ENCODE data around the gene SYPL1. TPM values are rescaled to one million over a fixed set of nuclear protein-coding genes. Genes with fewer than 3 reads are reported as not detected.

Gene SYPL1
- polyA plus RNA-seq, 3 donors = 40.4 to 53.5 (median 42.3) TPM

GRCh38 chr7:106045586-106045985 lies 66.5 kb downstream of the SYPL1 start:
- H3K27ac ChIP-seq (ENCODE audit: low read depth, low read length) = no peak overlapping the region
- WGBS, 3 donors = 73 to 78% (median 75%) methylated on average over 1 of the region's 1 CpG

- WGBS, 3 donors = 53 to 83% (median 81%) methylated on average over 2 of the region's 2 CpGs
- no peak overlapping the region for H3K27ac ChIP-seq (ENCODE audit: low read depth, low read length)
These were observed 67.0 kb downstream of the SYPL1 start for GRCh38 chr7:106045139-106045538.

- WGBS, 3 donors = 87 to 90% (median 89%) methylated on average over 4 of the region's 4 CpGs
- no peak overlapping the region for H3K27ac ChIP-seq (ENCODE audit: low read depth, low read length)
These were observed 69.9 kb downstream of the SYPL1 start for GRCh38 chr7:106042196-106042611.

- WGBS, 3 donors = 45 to 59% (median 53%) methylated on average over 6 of the region's 6 CpGs
- no peak overlapping the region for H3K27ac ChIP-seq (ENCODE audit: low read depth, low read length)
These were observed 70.9 kb downstream of the SYPL1 start for GRCh38 chr7:106041140-106041717.

Other genes starting within 250 kb of the SYPL1 start
- 1 to 10 TPM; 2.4 to 5.3 (median 3.7) TPM for gene ATXN7L1, start 235.7 kb downstream of the SYPL1 start, polyA plus RNA-seq
- 1 to 10 TPM; 1.5 to 6.4 (median 2.8) TPM for gene CDHR3, start 149.0 kb downstream of the SYPL1 start, polyA plus RNA-seq
- gene NAMPT, start 172.7 kb upstream of the SYPL1 start, polyA plus RNA-seq = 100 to 1,000 TPM in 2 of 3 donors, 10 to 100 TPM in 1; 39.1 to 720 (median 328) TPM